Measurements from ENCODE around the gene FAM53B.

- TF ChIP-seq CTCF (IDR thresholded peaks at IDR 0.05; ENCODE audit: low read length), result no peak
- TF ChIP-seq EZH2phosphoT487 (IDR thresholded peaks at IDR 0.05; ENCODE audit: low read length), result no peak
Observed at GRCh38 chr10:124630551-124630950, 113.6 kb downstream of the FAM53B start.

All from MM.1S (cell line).